Activated T-helper 17 cell treated with anti-CD3 and anti-CD28 coated beads, Interleukin-2, amount 50 U/mL, for 72 hours (primary cell): ENCODE measurements around the gene HIPK1. TPM values are rescaled to one million over a fixed set of nuclear protein-coding genes. Genes with fewer than 3 reads are reported as not detected.
A peak's percentile ranks its signal among the peaks of the same experiment; 100 is the strongest.
"Not testable (repeated sequence)": the region's sequence is repeated elsewhere in the genome, so short reads cannot be mapped to it uniquely, and the experiment has no call there.

Experiments used
- ATAC-seq: fragments of 150-1000 bp; cut with Tn5 transposase; replicated peaks from 2 replicates; pipeline ENCODE4 v1.10.0; 2021; ENCODE audit warnings: mild to moderate bottlenecking, moderate library complexity
- H3K27ac Mint-ChIP-seq: one replicate; pipeline ENCODE4 v1.8.0; 2022; ENCODE audit warnings: mixed read lengths
- H3K27me3 Mint-ChIP-seq: one replicate; pipeline ENCODE4 v1.8.0; 2022; ENCODE audit warnings: mixed read lengths
- H3K36me3 Mint-ChIP-seq: one replicate; pipeline ENCODE4 v1.8.0; 2022; ENCODE audit warnings: low read depth, mild to moderate bottlenecking, mixed read lengths
- H3K4me1 Mint-ChIP-seq: one replicate; pipeline ENCODE4 v1.8.0; 2022; ENCODE audit warnings: mixed read lengths
- H3K4me3 Mint-ChIP-seq: one replicate; pipeline ENCODE4 v1.8.0; 2022; ENCODE audit warnings: mild to moderate bottlenecking, mixed read lengths
- H3K9me3 Mint-ChIP-seq: one replicate; pipeline ENCODE4 v1.8.0; 2022; ENCODE audit warnings: mixed read lengths
- total RNA-seq, 2 donors: library from RNA; stranded (reverse); gene quantifications; one replicate each; pipeline ENCODE4 v1.2.3, GENCODE V29; 2022

The HIPK1 gene
- total RNA-seq, 2 donors from 2014 or later, result 44.4 to 71.0 TPM

GRCh38 chr1:113945329-113945728 is 16.2 kb downstream of the HIPK1 start:
- Mint-ChIP-seq H3K27ac (peak overlapping the region; percentile 91), H3K27me3 (no peaks in the 10 kb centered on the region), H3K9me3 (no peaks in the 10 kb centered on the region), H3K4me1 (peaks cover 43% of the 10 kb centered on the region), H3K4me3 (no peak overlapping the region), H3K36me3 (peaks cover 75% of the 10 kb centered on the region)
- ATAC-seq, result no peak

GRCh38 chr1:113946112-113946511 is 17.0 kb downstream of the HIPK1 start:
- Mint-ChIP-seq H3K36me3 (peaks cover 67% of the 10 kb centered on the region), H3K27ac (peak overlapping the region; percentile 91), H3K9me3 (no peaks in the 10 kb centered on the region), H3K4me3 (peak overlapping the region; percentile 84), H3K4me1 (peaks cover 35% of the 10 kb centered on the region), H3K27me3 (no peaks in the 10 kb centered on the region)
- ATAC-seq, result peak; percentile 41

GRCh38 chr1:113946678-113947387 is 17.7 kb downstream of the HIPK1 start:
- H3K4me1 Mint-ChIP-seq, result peaks cover 32% of the 10 kb centered on the region
- peak overlapping the region; percentile 91 for H3K27ac Mint-ChIP-seq
- peak; percentile 77 for ATAC-seq
- no peaks in the 10 kb centered on the region for H3K27me3 Mint-ChIP-seq
- H3K9me3 Mint-ChIP-seq, result no peaks in the 10 kb centered on the region
- peak overlapping the region; percentile 84 for H3K4me3 Mint-ChIP-seq
- H3K36me3 Mint-ChIP-seq, result peaks cover 66% of the 10 kb centered on the region

- Mint-ChIP-seq H3K9me3 (no peaks in the 10 kb centered on the region), H3K36me3 (peaks cover 66% of the 10 kb centered on the region), H3K27me3 (no peaks in the 10 kb centered on the region), H3K27ac (peak overlapping the region; percentile 91), H3K4me3 (peak overlapping the region; percentile 84), H3K4me1 (peaks cover 32% of the 10 kb centered on the region)
- peak; percentile 25 for ATAC-seq
These were observed 18.4 kb downstream of the HIPK1 start for GRCh38 chr1:113947388-113948107.

- Mint-ChIP-seq H3K4me1 (peaks cover 29% of the 10 kb centered on the region), H3K4me3 (peak overlapping the region; percentile 84)
These were observed 19.0 kb downstream of the HIPK1 start for GRCh38 chr1:113948151-113948550.

GRCh38 chr1:113949007-113949406 is 19.9 kb downstream of the HIPK1 start:
- Mint-ChIP-seq H3K27ac (peak overlapping the region; percentile 91), H3K27me3 (no peaks in the 10 kb centered on the region), H3K36me3 (peaks cover 68% of the 10 kb centered on the region), H3K4me3 (peak overlapping the region; percentile 84), H3K4me1 (peaks cover 26% of the 10 kb centered on the region), H3K9me3 (no peaks in the 10 kb centered on the region)
- ATAC-seq, result no peak

More at GRCh38 chr1:113948151-113948550, 19.0 kb downstream of the HIPK1 start:
- Mint-ChIP-seq H3K36me3 (peaks cover 68% of the 10 kb centered on the region), H3K27ac (peak overlapping the region; percentile 91)
- not testable (repeated sequence) for ATAC-seq, H3K27me3 Mint-ChIP-seq, H3K9me3 Mint-ChIP-seq

- no peak overlapping the region for H3K4me3 Mint-ChIP-seq
- H3K36me3 Mint-ChIP-seq, result peaks cover 69% of the 10 kb centered on the region
- peaks cover 22% of the 10 kb centered on the region for H3K4me1 Mint-ChIP-seq
- no peak for ATAC-seq
- H3K27ac Mint-ChIP-seq, result no peak overlapping the region
- H3K9me3 Mint-ChIP-seq, result no peaks in the 10 kb centered on the region
- no peaks in the 10 kb centered on the region for H3K27me3 Mint-ChIP-seq
These were observed 21.8 kb downstream of the HIPK1 start for GRCh38 chr1:113950908-113951307.

GRCh38 chr1:113951719-113952118 is 22.6 kb downstream of the HIPK1 start:
- H3K36me3 Mint-ChIP-seq, result peaks cover 71% of the 10 kb centered on the region
- no peaks in the 10 kb centered on the region for H3K9me3 Mint-ChIP-seq
- no peak overlapping the region for H3K4me3 Mint-ChIP-seq
- no peak for ATAC-seq
- H3K27me3 Mint-ChIP-seq, result no peaks in the 10 kb centered on the region
- H3K4me1 Mint-ChIP-seq, result peaks cover 21% of the 10 kb centered on the region
- peak overlapping the region; percentile 65 for H3K27ac Mint-ChIP-seq

- no peak overlapping the region for H3K27ac Mint-ChIP-seq
- H3K9me3 Mint-ChIP-seq, result no peaks in the 10 kb centered on the region
- H3K36me3 Mint-ChIP-seq, result peaks cover 100% of the 10 kb centered on the region
- H3K27me3 Mint-ChIP-seq, result no peaks in the 10 kb centered on the region
- H3K4me1 Mint-ChIP-seq, result peaks cover 12% of the 10 kb centered on the region
- no peak overlapping the region for H3K4me3 Mint-ChIP-seq
- ATAC-seq, result no peak
These were observed 28.9 kb downstream of the HIPK1 start for GRCh38 chr1:113957984-113958383.

- peaks cover 100% of the 10 kb centered on the region for H3K36me3 Mint-ChIP-seq
- peaks cover 12% of the 10 kb centered on the region for H3K4me1 Mint-ChIP-seq
- H3K27ac Mint-ChIP-seq, result peak overlapping the region; percentile 2
- H3K4me3 Mint-ChIP-seq, result no peak overlapping the region
- ATAC-seq, result no peak
- no peaks in the 10 kb centered on the region for H3K9me3 Mint-ChIP-seq
- H3K27me3 Mint-ChIP-seq, result no peaks in the 10 kb centered on the region
These were observed 29.6 kb downstream of the HIPK1 start for GRCh38 chr1:113958691-113959090.

- ATAC-seq, result no peak
- peaks cover 100% of the 10 kb centered on the region for H3K36me3 Mint-ChIP-seq
- H3K4me1 Mint-ChIP-seq, result no peaks in the 10 kb centered on the region
- no peaks in the 10 kb centered on the region for H3K9me3 Mint-ChIP-seq
- no peaks in the 10 kb centered on the region for H3K27me3 Mint-ChIP-seq
- H3K4me3 Mint-ChIP-seq, result no peak overlapping the region
- peak overlapping the region; percentile 58 for H3K27ac Mint-ChIP-seq
These were observed 34.3 kb downstream of the HIPK1 start for GRCh38 chr1:113963281-113963906.

- no peak overlapping the region for H3K4me3 Mint-ChIP-seq
- H3K27me3 Mint-ChIP-seq, result no peaks in the 10 kb centered on the region
- no peak for ATAC-seq
- no peaks in the 10 kb centered on the region for H3K4me1 Mint-ChIP-seq
- peaks cover 100% of the 10 kb centered on the region for H3K36me3 Mint-ChIP-seq
- peak overlapping the region; percentile 73 for H3K27ac Mint-ChIP-seq
- no peaks in the 10 kb centered on the region for H3K9me3 Mint-ChIP-seq
These were observed 36.7 kb downstream of the HIPK1 start for GRCh38 chr1:113965703-113966412.

- Mint-ChIP-seq H3K27ac (peak overlapping the region; percentile 71), H3K27me3 (no peaks in the 10 kb centered on the region), H3K4me1 (peaks cover 15% of the 10 kb centered on the region), H3K4me3 (no peak overlapping the region), H3K9me3 (no peaks in the 10 kb centered on the region), H3K36me3 (peaks cover 82% of the 10 kb centered on the region)
- no peak for ATAC-seq
These were observed 43.8 kb downstream of the HIPK1 start for GRCh38 chr1:113972954-113973353.

- peak overlapping the region; percentile 70 for H3K27ac Mint-ChIP-seq
- H3K9me3 Mint-ChIP-seq, result no peaks in the 10 kb centered on the region
- no peaks in the 10 kb centered on the region for H3K27me3 Mint-ChIP-seq
- H3K4me1 Mint-ChIP-seq, result peaks cover 25% of the 10 kb centered on the region
- peak; percentile 92 for ATAC-seq
- H3K36me3 Mint-ChIP-seq, result peaks cover 66% of the 10 kb centered on the region
- peak overlapping the region; percentile 8 for H3K4me3 Mint-ChIP-seq
These were observed 46.2 kb downstream of the HIPK1 start for GRCh38 chr1:113975211-113975895.
